Activated effector memory CD4-positive, alpha-beta T cell treated with Interleukin-2 at 50 U/mL for 16 hours (primary cell): ENCODE data around the gene RIN3.
A peak's percentile ranks its signal among the peaks of the same experiment; 100 is the strongest.

Experiments used
- DNase-seq: peaks from one replicate; pipeline ENCODE4 v3.0.0-alpha.2; 2020

Gene RIN3

GRCh38 chr14:92513204-92513965, at the start of gene RIN3:
RIN3 (plus strand) TSS chr14:92513781; CDS start chr14:92513933, 152 bp downstream.
- DNase-seq, result peak; percentile 21

GRCh38 chr14:92464156-92464555, 49.4 kb upstream of the RIN3 start:
- no peak for DNase-seq

- DNase-seq, result no peak
Observed at GRCh38 chr14:92464716-92465115, 48.9 kb upstream of the RIN3 start.

GRCh38 chr14:92465353-92466055, 48.1 kb upstream of the RIN3 start:
- DNase-seq, result no peak

- DNase-seq, result no peak
Observed at GRCh38 chr14:92466059-92466458, 47.5 kb upstream of the RIN3 start.

GRCh38 chr14:92469515-92469914, 44.1 kb upstream of the RIN3 start:
- no peak for DNase-seq

- no peak for DNase-seq
Observed at GRCh38 chr14:92470215-92470614, 43.4 kb upstream of the RIN3 start.

- no peak for DNase-seq
Observed at GRCh38 chr14:92470811-92471210, 42.8 kb upstream of the RIN3 start.

- DNase-seq, result no peak
Observed at GRCh38 chr14:92471919-92472318, 41.7 kb upstream of the RIN3 start.

- no peak for DNase-seq
Observed at GRCh38 chr14:92472860-92473259, 40.7 kb upstream of the RIN3 start.

GRCh38 chr14:92473261-92473968, 40.2 kb upstream of the RIN3 start:
- no peak for DNase-seq

GRCh38 chr14:92473969-92474535, 39.5 kb upstream of the RIN3 start:
- no peak for DNase-seq

- DNase-seq, result no peak
Observed at GRCh38 chr14:92475037-92475436, 38.5 kb upstream of the RIN3 start.

- DNase-seq, result no peak
Observed at GRCh38 chr14:92475451-92476187, 38.0 kb upstream of the RIN3 start.

GRCh38 chr14:92480856-92481255, 32.7 kb upstream of the RIN3 start:
- no peak for DNase-seq

- DNase-seq, result no peak
Observed at GRCh38 chr14:92481386-92481785, 32.2 kb upstream of the RIN3 start.

GRCh38 chr14:92481811-92482555, 31.6 kb upstream of the RIN3 start:
- no peak for DNase-seq

GRCh38 chr14:92482621-92483319, 30.8 kb upstream of the RIN3 start:
- DNase-seq, result no peak

GRCh38 chr14:92484132-92484823, 29.3 kb upstream of the RIN3 start:
- no peak for DNase-seq

GRCh38 chr14:92486881-92487280, 26.7 kb upstream of the RIN3 start:
- DNase-seq, result no peak
